GM19099 (cell line): Measurements from ENCODE around the gene SCN10A.

ENCODE experiments used
- POLR2A ChIP-seq: IDR thresholded peaks from 3 replicates; pipeline ENCODE4 v1.6.1; 2011; ENCODE audit warnings: low read depth; ENCODE audit not compliant: insufficient read length; ENCODE audit errors: extremely low read depth

Gene SCN10A

DNA sequence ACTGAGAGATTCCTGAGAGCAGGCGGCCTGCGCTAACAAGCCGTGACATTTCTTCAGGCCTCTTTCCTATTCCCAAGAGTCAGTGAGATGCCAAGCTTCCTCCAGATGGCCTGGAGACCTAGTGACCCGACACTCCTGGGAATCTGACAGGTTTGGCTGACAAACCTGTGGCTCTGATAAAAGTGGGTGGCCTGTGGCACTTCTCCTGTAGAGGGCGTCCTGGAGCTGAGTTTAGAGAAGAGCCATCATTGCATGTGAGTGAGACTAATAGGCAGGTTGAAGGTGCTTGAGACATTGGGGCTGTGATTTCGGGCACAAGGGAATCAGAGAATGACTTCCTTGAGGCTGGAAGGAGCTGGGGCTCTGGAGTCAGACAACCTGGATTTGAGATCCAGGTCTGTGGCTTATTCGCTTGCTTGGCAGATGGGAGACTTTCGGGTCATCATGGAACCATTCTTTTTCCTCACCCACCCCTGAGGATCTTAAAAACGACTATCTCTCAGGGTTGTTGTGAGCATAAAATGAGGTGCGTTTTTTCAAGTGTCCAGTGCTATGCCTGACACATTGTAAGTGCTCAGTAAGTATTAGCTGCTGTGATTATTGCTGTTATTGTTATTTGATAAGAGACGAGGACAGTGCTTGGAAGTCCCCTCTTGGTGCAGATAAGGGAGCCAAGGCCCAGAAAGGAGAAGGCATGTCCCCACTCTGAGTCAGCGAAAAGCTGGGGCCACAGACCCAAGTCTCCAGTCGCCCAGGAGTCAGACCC is 77.2 kb downstream of the SCN10A start:
- no peak for TF ChIP-seq POLR2A

DNA sequence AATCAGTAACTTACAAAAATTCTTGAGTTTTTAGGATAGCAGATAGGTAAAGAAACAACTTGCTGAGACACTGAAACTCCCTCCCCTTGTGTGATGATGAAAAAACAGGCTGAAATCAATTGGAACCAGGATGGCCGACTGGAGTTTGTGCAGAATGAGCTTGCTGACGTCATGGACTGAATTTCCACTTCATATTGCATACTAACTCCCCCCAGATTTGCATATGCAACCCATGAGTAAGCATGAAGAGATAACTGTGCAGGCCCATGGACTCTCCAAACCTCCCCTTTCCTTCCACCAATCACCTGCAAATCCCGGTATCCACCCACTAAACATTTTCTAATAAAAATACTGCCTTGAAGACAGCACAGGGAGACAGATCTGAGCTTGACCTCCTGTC is 84.5 kb downstream of the SCN10A start:
- no peak for TF ChIP-seq POLR2A

DNA sequence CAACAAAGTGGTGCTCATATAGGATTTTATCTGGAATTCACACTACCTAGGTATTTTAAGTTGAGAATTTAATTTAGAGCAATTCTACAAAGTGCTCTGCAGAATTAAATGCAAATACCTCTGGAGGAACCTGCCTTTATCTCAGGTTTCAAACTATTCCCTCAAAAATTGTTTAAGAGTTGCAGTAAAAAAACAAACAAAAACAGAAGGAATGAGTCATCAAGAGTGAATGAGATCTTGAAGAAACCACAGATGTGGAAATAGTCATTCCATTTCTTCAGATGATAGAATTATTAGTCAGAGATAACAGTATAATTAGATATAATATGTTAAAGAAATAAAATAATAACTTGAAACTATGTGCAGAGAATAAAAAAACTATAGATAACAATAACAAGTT is 85.7 kb downstream of the SCN10A start:
- TF ChIP-seq POLR2A, result no peak

DNA sequence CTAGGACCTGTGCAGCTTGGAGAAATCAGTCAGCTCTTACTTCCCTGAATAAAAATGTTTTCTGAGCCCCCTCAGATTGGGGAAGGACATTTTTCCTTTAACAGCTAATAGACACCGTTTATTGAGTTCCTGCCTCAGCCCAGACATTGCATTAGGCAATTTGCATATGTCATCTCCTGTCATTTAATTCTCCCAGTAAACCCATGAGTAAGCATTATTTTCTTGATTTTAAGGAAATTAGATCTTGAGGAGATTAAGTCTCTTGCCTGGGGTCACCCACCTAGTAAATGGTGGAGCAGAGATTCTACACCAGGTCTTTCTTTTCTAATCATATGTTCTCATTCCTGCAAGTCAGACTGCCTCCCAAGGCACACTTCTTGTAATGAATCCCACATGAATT is 88.0 kb downstream of the SCN10A start:
- no peak for TF ChIP-seq POLR2A

DNA sequence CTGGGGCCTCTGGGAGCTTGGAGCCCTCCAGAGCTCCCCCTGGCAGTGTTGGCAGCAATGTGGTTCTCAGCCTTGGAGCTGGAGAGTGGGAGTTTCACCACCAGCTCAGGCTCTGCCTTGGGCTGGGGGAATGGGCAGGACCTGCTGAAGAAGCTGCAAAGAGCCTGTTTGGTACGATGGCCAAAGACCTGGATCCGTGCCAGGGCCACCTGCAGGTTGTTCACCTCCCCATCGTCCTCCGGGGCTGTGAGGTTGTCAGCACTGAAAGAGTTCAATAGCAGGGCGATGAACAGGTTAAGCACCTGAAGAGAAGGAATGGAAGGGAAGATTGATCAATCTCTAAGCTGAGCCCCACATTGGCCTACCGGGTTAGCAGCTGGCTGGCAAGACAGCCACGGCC is 89.3 kb downstream of the SCN10A start:
- TF ChIP-seq POLR2A, result no peak

DNA sequence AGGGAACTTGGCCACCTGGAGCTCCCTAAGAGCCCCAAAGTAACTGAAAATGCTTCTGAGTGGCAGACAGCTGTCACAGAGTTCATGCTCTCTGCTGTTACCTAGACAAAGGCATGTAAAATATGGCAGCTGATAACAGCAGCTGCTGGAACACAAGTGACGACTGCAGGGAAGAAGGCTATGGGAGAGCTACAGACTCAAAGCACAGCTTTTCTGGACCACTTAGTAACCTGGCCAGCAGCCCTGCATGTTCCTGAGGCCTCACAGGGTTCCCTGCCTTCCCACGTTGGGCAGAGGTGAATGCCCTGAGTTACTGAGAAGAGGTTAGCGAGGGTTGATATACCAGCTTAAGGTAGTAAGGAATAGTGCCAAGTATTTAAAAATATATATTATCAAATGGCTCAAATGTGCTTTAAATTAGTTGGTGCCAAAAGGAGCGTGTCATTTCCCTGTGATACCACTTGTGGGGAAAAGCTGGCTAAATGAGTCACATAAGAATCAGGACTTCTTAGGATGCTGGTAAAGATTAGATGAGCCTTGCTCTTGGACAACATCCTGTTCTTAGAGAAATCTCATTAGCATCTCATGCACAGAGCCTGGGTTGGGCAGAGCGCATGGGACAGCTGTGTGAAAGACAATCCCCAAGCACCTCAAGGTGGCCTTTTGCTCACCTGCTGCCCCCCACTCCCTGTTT is 90.1 kb downstream of the SCN10A start:
- no peak for TF ChIP-seq POLR2A

DNA sequence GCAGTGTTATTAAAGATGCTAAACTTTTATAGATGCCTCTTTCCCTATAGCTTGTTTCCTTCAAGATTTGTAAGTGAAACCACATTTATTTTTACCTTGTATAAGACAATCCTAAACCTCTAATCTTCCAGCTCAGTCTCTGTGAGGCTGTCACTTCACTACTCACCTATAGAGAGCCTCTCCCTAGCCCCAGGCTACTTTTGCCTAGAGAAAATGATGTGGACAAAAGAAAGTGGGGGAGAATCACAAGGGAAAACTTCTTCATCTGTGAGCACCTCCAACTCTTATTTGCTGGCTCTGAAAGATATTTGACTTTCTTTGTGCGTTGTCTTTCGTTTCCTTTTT is 91.7 kb downstream of the SCN10A start:
- no peak for TF ChIP-seq POLR2A

DNA sequence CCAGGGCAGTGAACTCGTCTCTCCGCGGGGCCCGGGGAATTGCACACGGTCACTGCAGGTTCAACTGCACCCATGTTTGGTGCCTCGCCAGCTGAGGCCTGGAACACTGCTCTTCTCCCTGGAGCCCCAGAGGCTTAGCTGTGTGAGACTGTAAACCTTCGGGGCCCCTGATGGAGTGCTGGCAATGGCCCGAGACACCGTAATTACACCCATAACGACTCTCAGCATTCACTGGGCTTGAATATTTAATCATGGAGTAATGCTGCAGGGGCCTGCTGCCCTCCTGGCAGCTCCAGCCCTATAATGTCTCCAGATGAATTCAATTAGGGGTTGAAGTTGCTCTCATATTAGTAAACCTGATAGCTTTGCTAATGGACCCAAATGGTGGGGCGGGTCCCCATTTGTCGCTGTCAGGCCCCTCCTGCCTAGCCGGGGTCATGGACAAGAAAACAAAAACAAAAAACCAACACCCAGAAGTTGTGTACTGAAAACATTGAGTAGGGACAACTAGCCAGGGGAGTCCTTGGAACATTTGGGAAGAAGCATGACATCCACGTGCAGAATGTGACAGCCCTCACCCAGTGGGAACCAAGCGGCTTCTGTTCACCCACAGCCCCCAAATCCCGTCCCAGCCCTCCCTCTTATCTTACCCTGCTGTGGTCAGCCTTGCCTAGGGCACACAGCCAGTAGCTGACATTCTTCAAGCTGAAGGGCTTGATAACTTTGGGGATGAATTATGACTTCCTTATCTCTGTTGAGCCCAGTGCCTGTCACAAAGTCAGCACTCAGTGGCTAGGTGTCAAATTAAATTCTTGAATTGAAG is 92.2 kb downstream of the SCN10A start:
- no peak for TF ChIP-seq POLR2A

DNA sequence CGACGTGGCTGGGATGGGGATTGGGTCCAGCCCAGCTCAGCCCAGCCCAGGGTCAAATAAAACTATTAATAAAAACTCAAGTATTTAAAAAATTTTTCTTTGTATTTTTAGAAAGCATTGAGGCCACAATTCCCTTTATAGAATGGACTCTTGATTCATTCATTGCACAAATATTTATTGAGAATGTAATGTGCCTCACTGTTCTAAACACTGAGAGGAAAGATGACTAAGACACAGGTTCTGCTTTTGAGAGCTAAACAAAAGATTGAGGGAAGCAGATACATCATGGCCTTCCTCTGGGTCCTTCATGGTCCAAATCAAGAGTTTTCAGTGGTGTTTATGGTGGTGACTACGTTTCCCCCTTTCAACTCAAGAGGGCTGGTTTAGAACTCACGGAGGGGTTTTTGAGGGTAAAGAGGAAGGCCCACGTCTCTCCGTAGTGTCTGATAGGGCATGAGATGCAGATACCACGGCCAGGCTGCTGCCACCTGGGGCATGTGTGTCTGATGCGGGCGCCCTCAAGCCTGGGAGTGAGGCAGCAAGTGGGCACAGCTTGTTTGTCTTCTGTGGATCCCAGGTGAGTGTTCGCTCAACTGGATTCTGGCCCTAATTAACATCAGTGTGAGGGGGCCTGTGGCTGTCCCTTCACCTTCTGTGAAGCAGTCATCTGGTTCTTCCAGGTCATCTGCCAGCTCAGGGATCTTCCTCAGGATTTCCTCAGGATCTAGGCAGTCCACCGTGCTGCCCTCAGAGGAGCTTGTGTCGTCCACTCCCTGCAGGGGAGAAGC is 93.0 kb downstream of the SCN10A start:
- TF ChIP-seq POLR2A, result no peak

DNA sequence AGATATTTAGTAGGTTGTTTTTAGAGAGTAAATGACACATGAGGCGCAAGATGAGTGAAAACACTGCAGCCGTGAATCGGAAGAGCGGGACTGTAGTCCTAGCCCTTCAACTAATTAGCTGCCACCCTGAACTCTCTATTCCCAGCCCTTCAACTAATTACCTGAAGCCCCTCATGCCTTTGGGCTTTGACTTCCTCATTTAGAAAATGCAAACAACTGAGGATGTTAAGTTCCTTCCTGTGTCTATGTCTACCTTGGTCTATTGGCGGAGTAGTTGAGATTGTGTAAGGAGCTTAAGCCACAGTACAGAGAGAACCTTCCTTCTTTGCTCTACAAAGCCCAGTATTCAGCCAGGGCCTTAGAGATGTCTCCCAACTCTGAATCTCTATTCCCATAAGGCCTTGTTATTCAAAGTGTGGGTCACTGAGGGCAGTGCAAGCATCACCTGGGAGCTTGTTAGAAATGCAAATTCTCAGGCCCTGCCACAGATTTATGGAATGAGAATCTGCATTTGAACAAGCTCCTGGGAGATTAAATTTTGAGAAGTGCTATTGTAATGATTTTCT is 94.7 kb downstream of the SCN10A start:
- TF ChIP-seq POLR2A, result no peak

DNA sequence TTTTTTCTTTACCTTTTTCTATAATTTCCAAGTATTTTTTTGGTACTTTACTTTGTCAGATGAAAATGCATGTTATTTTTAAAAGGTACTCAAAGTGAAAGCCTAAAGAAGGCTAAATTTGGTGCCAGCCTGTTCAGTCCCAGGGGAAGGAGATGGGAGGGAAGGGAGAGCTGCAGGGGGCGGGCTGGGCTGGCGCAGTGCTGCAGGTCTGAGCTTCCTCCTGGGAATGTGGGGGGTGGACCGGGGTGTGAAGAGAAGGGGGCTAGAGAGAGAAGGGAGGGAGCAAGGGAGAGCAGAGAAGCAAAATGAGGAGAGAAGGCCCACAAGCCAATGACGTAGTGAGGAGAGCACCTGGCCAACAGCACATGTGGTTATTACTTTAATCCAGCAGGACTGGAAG is 95.6 kb downstream of the SCN10A start:
- no peak for TF ChIP-seq POLR2A

DNA sequence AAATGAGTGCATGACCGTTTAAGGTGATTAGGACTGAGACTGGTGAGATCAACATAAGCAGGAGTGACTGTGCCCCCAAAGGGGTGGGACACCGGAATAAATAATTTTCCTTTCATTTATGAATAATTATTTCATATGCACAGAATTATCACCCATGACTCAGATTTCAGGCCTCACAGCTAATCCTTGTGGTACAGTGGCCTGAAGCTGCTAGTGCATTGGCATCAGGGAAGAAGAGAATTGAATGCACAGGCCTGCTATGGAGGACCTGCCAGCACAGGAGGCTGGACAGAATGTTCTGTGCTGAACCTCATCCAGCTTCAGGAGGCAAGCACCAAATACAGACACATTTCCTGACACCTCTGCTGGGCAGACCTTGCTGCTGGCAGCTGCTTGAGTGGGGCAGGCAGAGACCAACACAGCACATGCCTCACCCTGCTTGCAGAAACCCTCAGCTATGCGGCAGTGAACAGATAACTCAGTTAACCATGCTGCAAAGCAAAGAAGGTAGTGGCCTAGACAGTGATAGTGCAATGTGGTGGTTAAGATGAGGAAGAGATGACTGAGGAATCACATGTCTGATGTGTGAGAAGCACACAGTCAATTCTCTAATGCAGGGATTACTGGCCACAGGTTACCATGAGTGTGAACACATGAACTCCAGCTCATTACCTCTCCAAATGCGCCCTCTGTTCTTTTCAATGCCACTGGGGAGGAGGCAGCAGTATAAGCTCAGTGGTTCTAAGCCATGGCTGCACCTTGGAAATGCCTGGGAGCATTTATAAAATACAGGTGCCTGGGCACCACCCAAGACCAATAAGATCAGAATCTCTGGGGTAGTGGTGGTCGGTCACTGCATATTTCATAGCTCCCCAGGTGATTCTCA is 98.4 kb downstream of the SCN10A start:
- TF ChIP-seq POLR2A, result no peak

DNA sequence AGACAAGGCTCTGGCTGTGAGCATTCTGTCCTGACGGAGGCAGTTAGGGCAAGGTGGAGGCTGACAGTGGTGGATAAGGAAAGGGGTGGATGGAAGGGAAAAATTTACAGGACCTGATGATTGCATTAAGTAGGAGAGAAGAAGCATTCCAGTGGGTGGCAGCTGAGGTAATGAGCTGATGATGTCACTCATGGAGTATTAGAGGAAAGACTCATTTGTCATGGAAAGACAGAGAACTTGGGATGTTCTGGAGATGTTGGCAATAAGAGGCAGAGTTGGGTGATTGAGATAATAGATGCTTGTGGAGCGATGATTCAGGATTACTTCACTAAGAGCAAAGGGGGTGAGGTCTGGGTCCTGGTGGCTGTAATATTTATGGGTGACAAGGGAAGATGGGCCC is 102.9 kb downstream of the SCN10A start:
- no peak for TF ChIP-seq POLR2A

DNA sequence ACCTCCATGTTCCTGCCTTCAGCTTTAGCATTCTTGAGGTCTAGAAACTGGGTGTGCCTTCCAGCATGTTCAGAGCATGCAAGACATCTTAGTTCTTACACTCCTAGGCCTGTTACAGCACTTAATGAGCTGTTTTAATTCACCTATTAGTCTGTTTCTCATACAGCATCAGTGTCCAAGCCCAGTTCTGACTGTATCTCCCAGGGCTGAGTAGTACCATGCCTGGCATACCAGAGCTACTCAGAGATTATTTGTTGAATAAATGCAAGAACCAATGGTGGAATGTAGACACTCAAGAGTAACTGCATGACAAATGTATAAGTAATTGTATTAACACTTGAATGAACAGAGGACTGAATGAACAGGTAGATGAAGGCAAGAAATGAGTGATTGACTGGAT is 104.7 kb downstream of the SCN10A start:
- TF ChIP-seq POLR2A, result no peak
